GM19455 (cell line): ENCODE measurements around the gene P2RX3.

Source experiments
- ATAC-seq: cut with Tn5 transposase; IDR thresholded peaks from one replicate; pipeline ENCODE4 v1.9.1; 2021; ENCODE audit not compliant: unreplicated experiment

The P2RX3 gene

DNA sequence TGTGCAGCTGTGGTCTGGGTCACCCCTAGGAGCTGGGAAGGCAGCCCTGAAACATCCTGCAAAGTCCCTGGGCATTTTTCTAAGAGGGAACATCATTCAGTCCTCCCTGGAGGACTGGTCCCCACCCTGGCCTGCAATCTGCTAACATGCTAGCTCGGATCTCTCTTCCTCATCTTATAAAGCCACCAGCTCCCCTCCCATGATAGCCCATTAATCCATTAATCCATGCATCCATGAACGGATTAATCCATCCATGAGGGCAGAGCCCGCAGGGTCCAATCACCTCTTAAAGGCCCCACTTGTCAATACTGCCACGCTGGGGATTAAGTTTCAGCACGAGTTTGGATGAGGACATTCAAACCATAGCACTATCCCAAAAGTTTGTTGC lies 30.7 kb downstream of the P2RX3 start:
- ATAC-seq = no peak

DNA sequence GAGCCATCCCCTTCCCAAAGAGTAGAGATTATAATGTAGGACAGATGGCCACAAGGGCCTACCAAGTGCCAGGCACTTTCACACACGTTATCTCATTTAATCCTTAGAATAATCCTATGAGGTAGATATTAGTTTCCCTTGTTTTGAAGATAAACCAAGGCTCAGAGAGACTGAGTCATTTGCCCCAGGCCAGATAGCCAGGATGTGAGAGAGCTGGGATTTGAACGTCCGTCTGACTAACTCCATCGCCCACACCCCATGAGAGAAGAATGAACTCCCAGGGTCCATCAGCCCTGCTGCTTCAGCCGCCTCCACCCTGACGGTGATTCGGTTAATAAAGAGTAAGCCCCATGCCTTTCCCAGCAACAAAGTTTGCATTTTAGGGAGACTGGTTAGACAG lies 32.1 kb downstream of the P2RX3 start:
- no peak for ATAC-seq

DNA sequence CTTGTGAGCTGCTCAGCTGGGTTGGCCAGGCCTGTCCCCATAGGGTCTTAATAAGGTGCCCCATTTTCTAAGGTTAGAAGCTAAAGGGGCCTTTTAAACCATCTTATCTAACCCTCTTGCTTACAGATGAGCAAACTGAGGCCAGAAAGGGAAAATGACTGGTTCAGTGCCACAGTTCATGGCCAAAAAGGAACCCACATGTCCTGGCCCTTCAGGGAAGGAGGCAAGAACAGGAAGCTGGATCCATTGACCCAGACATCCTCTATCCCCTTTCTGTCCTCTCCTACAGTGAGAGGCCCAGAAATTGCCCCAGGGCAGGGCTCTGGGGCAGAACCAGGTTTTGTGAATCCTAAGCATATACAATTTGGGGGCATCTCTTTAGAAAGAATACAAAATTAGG lies 32.8 kb downstream of the P2RX3 start:
- no peak for ATAC-seq

DNA sequence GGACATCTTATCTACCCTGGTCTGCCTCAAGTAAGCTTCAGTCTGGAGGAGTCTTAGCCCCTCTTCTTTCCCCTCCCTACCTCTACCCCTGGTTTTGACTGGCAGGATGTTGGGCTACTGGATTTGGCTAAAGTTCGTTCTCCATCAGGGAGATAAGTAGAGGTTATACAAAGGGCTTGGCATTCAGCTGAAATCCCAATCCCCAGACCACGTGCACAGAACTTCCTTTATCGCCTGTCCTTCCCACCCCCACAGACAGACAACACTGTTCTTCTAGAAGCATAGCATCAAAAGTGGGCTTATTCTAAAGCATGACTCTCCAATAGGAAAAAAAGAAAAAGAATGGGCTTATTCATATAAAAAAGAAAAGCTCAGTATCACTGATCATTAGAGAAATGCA lies 35.0 kb downstream of the P2RX3 start:
- ATAC-seq = no peak

DNA sequence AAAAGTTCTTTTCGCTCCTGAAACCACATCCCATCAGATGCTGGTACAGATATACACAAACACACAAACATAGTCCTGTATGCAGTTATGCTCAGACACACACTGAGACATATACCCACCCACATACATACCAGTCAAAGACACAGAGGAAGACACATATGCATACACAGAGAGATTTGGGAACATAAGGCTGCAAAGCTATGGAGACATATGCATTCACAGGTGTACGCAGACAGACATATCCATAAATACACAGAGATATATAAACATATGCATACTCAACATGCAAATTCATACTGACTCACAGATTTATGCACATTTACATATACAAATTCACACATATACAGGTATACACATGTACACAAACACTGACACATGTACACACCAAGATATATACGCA lies 36.8 kb downstream of the P2RX3 start:
- ATAC-seq = no peak

DNA sequence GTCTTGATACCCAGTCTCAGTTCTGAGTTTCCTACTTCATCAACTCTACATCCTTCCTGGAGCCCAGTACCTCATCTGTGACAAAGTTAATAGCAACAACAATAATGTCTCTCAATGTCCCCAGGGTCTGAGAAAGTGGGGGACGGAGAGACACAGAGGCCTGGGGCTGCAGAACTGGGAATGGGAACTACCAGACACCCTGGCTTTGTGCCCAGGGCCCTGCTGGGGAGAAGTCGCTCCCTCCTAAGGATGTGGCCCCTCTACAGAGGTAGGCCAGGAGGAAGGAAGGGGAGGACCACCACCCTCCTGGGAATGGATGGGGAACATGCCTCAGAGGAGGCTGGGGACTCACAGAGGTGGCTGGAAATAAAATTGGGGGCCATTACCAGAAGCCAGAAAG lies 37.3 kb downstream of the P2RX3 start:
- ATAC-seq = no peak

DNA sequence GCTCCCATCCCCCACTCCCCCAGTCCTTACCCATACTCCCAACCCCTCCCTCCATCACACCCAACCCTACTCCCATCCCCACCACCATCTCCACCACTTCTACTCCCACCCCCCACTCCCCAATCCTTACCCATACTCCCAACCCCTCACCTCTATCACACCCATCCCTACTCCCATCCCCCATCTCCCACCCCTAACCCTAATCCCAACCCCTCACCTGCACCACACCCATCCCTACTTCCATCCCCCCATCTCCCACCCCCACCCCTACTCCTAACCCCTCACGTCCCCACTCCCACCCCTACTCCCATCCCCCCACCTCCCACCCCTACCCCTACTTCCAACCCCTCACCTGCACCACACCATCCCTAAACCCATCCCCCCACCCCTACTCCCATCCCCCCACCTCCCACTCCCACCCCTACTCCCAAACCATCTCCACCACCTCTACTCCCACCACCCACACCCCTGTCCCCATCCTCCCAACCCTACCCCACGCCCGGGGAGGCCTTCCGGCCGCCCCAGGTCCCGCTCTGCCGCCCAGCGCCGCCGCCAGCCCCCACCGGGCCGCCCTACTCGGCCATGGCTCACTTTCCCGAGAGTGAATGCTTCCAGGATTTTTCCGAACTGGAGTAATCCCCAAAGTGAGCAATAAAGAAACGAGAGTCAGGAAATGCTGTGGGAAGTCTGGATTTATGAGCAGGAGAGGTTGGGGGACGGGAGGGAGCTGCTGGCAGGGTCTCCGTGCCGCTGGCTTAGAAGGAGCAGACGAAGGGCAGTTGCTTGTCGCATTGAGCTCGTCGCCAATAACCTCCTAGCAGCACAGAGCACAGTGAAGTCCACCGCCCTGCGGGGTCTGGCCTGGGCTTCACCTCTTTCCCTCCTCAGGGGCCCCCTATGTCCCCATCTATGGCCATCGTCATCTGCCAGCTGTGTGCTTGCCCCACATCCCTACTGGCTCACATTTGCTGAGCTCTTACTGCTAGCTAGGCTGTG lies 38.2 kb downstream of the P2RX3 start:
- no peak for ATAC-seq

DNA sequence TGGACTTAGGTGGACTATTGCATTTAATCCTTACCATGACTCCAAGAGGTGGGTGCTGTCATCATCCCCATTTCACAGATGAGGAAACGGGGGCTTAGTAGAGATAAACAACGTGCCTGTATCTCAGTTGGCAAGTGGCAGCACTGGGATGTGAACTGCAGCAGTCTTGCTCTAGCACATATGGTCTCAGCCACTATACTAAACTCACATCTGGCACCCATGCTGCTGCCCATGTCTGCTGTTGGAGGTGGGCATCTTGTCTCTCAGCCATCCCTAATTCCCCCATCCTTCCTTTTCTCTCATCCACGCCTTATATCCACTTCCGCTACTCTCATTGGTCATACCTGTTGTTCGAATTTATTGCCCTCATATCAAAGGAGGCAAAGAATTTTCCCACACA lies 39.0 kb downstream of the P2RX3 start:
- no peak for ATAC-seq

DNA sequence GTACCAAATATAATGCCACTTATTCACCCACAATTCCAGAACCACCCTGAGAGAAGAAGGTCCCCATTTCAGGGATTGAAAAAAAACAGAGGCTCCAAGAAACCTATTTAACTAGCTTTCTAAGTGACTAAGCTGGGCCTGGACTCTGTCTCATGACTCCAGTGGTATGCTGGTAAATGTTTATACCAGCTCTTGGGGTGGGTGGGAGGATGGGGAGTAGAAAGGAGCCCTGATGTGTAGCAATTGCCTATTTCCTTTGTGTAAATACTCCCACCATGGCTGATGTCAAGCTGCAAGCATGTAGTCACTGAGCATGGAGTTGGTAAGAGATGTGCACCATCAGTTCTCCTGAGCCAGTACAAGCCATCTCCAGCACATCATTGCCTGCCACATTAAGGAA lies 40.0 kb downstream of the P2RX3 start:
- ATAC-seq = no peak

DNA sequence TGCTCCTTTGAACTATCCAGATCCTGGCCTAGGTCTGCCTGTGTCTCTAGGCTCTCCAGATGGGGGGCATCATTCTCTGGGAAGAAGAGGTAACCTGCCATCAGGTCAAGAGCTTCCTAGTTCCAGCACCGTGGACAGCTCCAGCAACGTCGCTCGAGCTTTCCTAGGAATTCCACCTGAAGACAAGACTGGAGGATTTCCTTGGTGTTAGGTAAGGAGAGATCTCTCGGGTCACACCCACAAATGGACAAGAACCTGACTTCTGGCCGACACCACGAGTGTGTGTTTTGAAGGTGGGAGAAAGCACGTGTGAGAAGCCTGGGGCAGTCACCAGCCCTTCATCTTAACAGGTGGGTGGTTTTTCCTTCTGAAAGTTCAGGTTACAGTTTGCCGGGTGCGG lies 41.6 kb downstream of the P2RX3 start:
- no peak for ATAC-seq

DNA sequence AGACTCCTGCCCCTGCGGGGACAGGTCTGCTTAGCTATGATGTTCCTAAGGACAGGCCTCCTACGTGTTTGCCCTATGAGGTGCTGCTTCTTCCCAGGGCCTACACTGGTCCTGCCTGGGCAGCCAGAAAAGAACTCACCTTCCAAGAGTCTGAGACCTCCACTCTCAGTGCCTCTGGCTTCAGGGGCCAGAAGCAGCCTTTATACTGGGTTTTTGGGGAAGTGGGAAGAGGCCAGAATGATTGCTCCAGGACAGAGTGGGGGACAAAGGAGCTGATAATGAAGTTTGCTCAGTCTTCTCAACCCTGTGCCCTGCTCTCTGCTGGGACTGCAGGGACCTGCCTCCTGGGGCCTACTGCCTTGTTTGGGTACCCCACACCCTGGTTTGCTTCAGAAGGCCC lies 42.8 kb downstream of the P2RX3 start, which contains the start of gene PRG3:
PRG3 (minus strand) TSS at position 176 of the 400 bp plus-strand sequence. CDS start 442 bp downstream, outside the sequence.
- no peak for ATAC-seq

DNA sequence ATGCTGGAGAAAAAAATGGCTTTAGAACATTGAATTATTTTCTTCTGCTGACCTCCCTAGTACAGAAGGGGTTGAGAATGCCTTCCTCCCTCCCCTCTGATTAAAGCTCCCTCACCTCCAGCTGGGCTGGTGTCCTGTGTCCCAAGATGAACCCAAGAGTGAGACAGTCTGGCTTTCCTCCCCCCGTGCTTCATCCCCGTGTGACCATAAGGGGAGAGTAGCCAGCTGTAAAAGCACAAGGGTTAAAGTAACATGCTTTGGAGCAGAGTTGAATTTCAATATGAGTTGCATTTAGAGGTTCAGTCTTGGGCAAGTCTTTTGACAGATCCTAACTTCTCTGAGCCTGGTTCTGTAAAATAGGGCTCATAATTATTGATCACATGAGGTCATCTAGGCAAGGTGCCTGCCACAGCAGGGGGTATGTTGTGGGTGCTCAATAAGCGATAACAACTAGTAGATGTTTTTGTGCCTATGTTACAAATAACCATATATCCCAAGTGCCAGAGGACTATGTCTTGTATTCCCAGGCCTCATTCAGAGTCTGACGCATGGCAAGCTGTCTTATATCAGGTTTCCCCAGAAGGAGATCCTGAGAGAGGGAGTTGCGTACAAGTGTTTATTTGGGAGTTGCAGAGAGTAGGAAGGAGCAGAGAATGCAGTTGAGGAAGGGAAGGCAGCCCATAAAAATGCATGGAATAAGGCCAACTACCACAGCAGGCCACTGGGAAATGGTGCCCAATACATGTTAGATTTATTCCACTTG lies 48.2 kb downstream of the P2RX3 start:
- no peak for ATAC-seq

DNA sequence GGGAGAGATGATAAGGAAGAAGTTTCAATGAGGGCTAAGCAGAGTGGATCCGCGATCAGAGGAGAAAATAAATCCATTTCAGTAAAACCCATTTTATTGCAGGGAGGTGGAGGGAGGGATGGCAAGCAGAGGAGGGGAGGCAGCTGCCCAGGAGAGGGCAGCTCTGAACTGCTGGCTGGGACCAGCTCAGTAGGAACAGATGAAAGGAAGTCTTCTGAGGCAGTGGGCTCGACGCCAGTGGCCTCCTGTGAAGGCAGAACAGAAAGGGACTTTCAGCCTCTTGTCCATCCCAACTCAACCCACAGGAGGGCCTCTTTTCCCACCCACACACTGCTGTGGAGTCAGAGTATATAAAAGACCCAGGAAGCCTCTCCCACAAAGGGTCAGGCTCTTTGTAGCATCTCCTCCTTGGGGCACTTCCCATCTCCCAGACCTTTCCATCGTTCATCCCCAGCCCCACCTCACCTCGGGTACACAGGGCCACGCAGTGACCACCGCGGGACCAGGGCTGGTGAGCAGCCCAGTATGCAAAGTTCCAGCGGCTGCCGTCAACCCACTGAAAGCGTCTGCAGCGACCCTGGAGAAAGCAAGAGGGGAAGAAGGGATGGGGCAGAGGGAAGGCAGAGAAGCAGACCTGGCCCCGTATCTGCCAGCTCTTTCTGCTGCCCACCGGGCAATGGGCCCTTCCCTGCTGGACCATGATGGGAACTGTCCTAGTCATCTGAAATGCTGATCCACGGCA lies 49.3 kb downstream of the P2RX3 start:
- ATAC-seq = no peak

DNA sequence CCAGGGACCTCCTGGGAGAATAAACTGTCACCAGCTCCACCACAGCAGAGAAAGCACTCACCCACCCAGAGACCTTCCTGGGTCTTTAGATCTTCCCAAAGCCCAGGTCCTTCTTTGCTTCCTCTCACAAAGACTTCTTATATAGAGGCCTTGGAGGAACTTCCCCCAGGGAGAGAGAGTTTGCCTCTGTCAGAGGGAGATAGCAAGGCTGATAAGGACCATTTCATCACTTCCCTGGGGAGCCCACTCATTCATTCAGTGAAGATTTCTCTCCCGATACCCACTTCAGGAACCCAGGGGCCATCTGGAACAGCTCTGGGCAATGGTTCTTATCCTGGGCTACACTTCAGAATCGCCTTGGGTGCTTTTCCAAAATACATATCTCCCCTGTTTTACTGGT lies 52.4 kb downstream of the P2RX3 start, which contains the start of gene PRG2:
PRG2 (minus strand) TSS at position 116 of the 400 bp plus-strand sequence. CDS start 706 bp downstream, outside the sequence.
- ATAC-seq = no peak

DNA sequence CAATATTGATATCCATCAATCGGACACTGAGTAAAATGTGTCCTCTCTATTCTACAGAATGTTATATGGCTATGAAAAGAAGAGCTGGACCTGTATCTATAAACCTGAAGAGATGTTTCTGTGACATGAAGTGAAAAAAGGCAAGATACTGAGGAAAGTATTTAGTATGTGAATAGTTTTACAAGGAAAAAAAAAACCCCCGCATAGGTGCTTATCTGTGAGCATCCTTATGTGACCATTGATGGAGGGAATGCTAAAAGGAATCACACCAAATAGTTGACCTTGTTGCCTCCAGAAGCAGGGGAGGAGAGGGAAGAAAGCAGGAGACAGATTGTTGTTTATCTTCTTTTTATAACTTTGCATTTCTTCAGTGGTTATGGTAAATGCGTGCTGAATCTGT lies 53.0 kb downstream of the P2RX3 start:
- ATAC-seq = no peak

DNA sequence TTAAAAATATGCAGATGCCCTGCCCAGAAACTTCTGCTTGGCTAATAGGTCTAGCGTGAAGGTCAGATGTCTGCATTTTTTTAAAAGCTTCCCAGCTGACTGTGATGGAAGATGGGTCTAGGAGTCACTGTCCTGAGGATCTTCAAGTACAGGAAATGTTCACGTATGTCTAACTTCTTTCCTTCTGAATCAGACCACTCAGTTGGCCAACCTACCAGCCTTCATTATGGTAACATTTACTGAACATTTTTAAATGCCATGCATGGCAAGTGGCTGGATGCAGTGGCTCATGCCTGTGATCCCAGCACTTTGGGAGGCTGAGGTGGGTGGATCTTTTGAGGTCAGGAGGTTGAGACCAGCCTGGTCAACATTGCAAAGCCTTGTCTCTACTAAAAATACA lies 53.4 kb downstream of the P2RX3 start:
- ATAC-seq = no peak

DNA sequence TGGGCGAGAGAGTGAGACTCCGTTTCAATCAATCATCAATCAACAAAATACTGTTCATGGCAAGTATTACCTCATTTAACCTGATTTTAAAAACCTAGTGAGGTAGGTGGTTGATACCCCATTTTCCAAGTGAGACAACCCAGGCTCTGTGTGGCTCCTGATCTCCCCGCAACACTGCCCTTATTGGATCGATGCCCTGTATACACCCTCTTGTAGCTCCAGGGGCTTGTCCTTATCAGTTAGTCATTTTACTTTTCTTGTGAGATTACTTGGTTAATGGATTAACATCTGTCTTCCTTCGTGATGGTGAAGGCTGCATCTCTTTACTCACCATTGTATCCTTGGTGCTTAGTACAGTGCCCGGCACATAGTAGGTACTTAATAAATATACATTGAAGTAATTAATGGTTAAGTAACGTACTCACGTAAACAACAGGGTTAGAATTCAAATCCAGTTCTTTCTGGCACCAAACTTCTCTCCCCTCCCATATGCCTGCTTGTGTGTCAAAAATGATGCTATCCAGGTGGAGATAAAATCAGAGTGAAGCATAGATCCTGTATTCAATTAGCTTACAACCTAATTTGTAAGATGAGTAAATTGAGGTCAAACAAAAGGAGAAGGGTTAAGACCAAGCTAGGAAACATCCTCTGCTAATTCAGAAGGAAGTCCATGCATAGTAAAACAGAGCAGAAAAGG lies 54.1 kb downstream of the P2RX3 start:
- ATAC-seq = no peak

DNA sequence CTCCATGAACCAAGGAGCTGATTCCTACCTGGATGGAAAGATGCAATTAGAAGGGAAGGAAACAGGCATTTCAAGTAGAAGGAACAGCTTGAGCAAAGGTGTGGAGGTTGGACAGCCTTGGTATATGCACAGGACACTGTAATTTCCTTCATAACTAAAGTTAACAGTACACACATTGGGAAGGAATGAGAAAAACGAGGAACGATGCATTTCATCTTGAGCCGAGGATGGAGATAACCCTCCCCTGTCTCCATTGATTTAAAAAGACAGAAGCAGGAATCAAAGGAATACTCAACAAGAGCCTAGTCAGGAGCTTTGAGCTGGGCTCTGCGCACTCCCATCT lies 54.6 kb downstream of the P2RX3 start:
- ATAC-seq = no peak

DNA sequence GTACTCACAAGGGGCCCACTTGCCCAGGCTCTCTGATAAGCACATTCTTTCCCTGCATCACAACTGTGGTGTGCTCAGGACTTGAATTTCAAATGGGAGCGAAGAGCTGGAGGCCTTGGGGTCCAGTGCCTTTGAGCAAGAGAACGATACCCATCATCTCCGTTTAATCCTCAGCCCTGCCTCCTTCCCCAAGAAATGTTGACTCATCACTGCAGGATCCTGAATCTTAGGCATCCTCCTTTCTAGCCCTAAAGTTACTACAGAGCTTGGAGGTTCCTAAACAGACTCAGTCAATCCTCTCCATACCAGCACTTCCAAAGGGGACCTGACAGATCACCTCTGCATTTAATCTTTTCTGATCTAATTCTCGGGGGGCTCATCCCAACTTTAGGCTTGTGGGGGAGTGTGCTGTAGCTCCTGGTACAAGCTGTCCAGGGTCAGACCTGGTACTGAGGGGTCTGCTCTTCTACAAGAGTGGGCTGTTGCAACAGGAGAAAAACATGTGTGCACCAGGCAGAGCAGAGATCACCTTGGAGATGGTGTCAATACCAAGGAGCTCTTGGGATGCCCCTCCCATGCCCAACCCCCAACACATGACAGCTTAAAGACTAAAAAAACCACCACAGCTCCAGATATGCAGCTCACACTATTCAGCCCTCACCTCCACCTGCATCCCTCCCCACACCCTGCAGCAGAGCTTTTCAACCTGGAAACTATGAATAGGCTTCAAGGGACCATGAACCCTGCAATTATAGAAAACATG lies 56.2 kb downstream of the P2RX3 start:
- no peak for ATAC-seq
